Epithelial cell of proximal tubule (primary cell): ENCODE results near the gene OLAH. TPM values are rescaled to one million over a fixed set of nuclear protein-coding genes. Genes with fewer than 3 reads are reported as not detected.
"Not testable (repeated sequence)": the region's sequence is repeated elsewhere in the genome, so short reads cannot be mapped to it uniquely, and the experiment has no call there.

Experiments used
- DNase-seq: peaks from one replicate; pipeline ENCODE4 v3.0.0-alpha.2; 2011; ENCODE audit warnings: low read depth
- H3K4me3 ChIP-seq: 2 replicates; pipeline ENCODE4 v1.5.1; 2011; ENCODE audit warnings: low read depth, mild to moderate bottlenecking, low read length
- total RNA-seq: library from RNA; depleted of rRNA; stranded (reverse); fragments of >200 nt; gene quantifications from 2 replicates; pipeline ENCODE4 v1.2.3, GENCODE V29; 2015
- TF ChIP-seq, protein P1 (sequence below): conservative IDR thresholded peaks from 2 replicates; pipeline ENCODE4 v1.5.1; 2012; ENCODE audit warnings: low read depth, mild to moderate bottlenecking, low read length

The OLAH gene
- total RNA-seq: 1.5 and 4.3 TPM in 2 replicates

GRCh38 chr10:15043674-15044073 lies at the start of gene OLAH:
TSS of gene OLAH (plus strand) at chr10:15043943. CDS start at chr10:15047289, 3,346 bp downstream.
- no peak within 1 kb of the TSS for H3K4me3 ChIP-seq
- TF ChIP-seq, protein P1, sequence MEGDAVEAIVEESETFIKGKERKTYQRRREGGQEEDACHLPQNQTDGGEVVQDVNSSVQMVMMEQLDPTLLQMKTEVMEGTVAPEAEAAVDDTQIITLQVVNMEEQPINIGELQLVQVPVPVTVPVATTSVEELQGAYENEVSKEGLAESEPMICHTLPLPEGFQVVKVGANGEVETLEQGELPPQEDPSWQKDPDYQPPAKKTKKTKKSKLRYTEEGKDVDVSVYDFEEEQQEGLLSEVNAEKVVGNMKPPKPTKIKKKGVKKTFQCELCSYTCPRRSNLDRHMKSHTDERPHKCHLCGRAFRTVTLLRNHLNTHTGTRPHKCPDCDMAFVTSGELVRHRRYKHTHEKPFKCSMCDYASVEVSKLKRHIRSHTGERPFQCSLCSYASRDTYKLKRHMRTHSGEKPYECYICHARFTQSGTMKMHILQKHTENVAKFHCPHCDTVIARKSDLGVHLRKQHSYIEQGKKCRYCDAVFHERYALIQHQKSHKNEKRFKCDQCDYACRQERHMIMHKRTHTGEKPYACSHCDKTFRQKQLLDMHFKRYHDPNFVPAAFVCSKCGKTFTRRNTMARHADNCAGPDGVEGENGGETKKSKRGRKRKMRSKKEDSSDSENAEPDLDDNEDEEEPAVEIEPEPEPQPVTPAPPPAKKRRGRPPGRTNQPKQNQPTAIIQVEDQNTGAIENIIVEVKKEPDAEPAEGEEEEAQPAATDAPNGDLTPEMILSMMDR: no peak
- no peak for DNase-seq

- no peak for DNase-seq
- H3K4me3 ChIP-seq: no peak overlapping the region
- TF ChIP-seq, protein P1: no peak
Observed at GRCh38 chr10:14995964-14996565, 47.7 kb upstream of the OLAH start.

DNA sequence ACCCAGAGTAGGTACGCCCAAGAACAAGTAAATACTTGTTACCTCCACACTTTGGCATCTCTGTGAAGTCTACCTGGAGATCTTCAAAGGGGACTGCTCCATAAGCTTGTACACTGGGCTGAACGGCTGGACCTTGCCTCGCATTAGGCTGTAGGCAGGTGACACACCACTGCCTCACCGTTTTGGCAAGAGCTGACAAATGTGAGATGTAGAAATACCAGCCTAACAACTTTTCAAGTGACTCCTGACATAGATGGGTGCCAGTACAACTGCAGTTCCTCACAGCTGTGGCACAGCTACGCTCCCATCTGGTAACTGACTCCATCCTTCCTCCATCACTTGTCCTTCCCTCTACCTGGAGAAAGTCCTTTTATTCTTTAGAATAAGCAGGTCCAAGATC lies 30.2 kb upstream of the OLAH start:
- not testable (repeated sequence) for DNase-seq, H3K4me3 ChIP-seq

DNA sequence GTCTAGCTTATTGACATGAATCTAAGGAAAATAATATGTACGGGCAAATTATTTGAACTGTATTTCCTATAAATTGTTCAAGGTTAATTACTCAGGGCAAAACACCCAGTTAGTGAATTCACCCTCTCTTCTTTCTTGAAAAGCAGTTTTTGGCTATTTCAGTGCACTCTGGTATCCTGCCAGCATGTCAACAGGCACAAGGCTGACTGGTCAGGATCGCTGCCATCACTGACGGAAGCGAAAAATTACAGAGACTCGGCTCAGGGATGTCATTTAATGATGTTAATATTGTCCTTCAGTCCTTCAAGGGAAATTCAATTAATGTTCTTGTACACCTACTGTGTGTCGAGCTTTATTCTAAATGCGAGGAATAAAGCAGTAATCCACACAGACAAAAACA lies 28.3 kb upstream of the OLAH start:
- TF ChIP-seq, protein P1: no peak
- H3K4me3 ChIP-seq: no peak overlapping the region
- DNase-seq: no peak

GRCh38 chr10:15020966-15021365 lies 22.8 kb upstream of the OLAH start:
- DNase-seq: not testable (repeated sequence)

DNA sequence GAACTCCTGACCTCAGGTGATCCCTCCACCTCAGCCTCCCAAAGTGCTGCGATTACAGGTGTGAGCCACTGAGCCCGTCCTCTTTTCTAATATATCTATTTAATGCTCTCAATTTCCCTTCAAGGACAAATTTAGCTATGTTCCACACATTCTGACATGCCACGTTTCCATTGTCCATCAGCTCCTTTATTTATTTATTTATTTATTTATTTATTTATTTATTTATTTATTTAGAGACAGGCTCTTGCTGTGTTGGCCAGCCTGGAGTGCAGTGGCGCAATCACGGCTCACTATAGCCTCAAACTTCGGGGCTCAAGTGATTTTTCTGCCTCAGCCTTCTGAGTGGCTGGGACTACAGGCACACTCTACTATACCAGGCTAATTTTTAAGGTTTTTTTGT lies 20.7 kb upstream of the OLAH start:
- H3K4me3 ChIP-seq: not testable (repeated sequence)

More at GRCh38 chr10:15020966-15021365, 22.8 kb upstream of the OLAH start:
- not testable (repeated sequence) for H3K4me3 ChIP-seq

GRCh38 chr10:15024017-15025004 lies 19.4 kb upstream of the OLAH start:
- not testable (repeated sequence) for H3K4me3 ChIP-seq, DNase-seq

More for the DNA sequence above, 20.7 kb upstream of the OLAH start:
- DNase-seq: not testable (repeated sequence)

GRCh38 chr10:15025040-15025439 lies 18.7 kb upstream of the OLAH start:
- DNase-seq: not testable (repeated sequence)

GRCh38 chr10:15027741-15028140 lies 16.0 kb upstream of the OLAH start:
- no peak for DNase-seq
- TF ChIP-seq, protein P1: no peak

More at GRCh38 chr10:15025040-15025439, 18.7 kb upstream of the OLAH start:
- H3K4me3 ChIP-seq: not testable (repeated sequence)

More at GRCh38 chr10:15027741-15028140, 16.0 kb upstream of the OLAH start:
- H3K4me3 ChIP-seq: no peak overlapping the region
